HG02840 (cell line): Measurements from ENCODE around the gene ANKS6.

Experiments used
- ATAC-seq: cut with Tn5 transposase; IDR thresholded peaks from one replicate; pipeline ENCODE4 v1.9.1; 2021; ENCODE audit warnings: mild to moderate bottlenecking, moderate library complexity, moderate number of reproducible peaks; ENCODE audit not compliant: unreplicated experiment, low FRiP score

The ANKS6 gene

GRCh38 chr9:98742325-98743280 lies 53.8 kb downstream of the ANKS6 start:
- ATAC-seq: no peak

GRCh38 chr9:98740226-98740881 lies 56.0 kb downstream of the ANKS6 start:
- no peak for ATAC-seq

- no peak for ATAC-seq
Observed at GRCh38 chr9:98738741-98739140, 57.6 kb downstream of the ANKS6 start.

GRCh38 chr9:98736226-98736625 lies 60.1 kb downstream of the ANKS6 start:
- ATAC-seq: no peak

- ATAC-seq: no peak
Observed at GRCh38 chr9:98732801-98733200, 63.6 kb downstream of the ANKS6 start.

- no peak for ATAC-seq
Observed at GRCh38 chr9:98732091-98732490, 64.3 kb downstream of the ANKS6 start.

- ATAC-seq: no peak
Observed at GRCh38 chr9:98730871-98731270, 65.5 kb downstream of the ANKS6 start.

- ATAC-seq: no peak
Observed at GRCh38 chr9:98728500-98728899, 67.9 kb downstream of the ANKS6 start.

- no peak for ATAC-seq
Observed at GRCh38 chr9:98727428-98727827, 68.9 kb downstream of the ANKS6 start.

- no peak for ATAC-seq
Observed at GRCh38 chr9:98726735-98727134, 69.6 kb downstream of the ANKS6 start.

- ATAC-seq: no peak
Observed at GRCh38 chr9:98724810-98725530, 71.4 kb downstream of the ANKS6 start.

GRCh38 chr9:98721643-98722042 lies 74.7 kb downstream of the ANKS6 start:
- ATAC-seq: no peak

GRCh38 chr9:98720402-98720801 lies 76.0 kb downstream of the ANKS6 start:
- ATAC-seq: no peak

- no peak for ATAC-seq
Observed at GRCh38 chr9:98719055-98719454, 77.3 kb downstream of the ANKS6 start.

- no peak for ATAC-seq
Observed at GRCh38 chr9:98714833-98715232, 81.5 kb downstream of the ANKS6 start.

GRCh38 chr9:98712987-98713386 lies 83.4 kb downstream of the ANKS6 start:
- ATAC-seq: no peak

GRCh38 chr9:98709968-98710965 lies 86.1 kb downstream of the ANKS6 start:
- ATAC-seq: no peak

GRCh38 chr9:98708933-98709911 lies 87.1 kb downstream of the ANKS6 start, which contains the start of gene GABBR2:
TSS of gene GABBR2 (minus strand) at chr9:98708935. CDS start at chr9:98708737, 198 bp downstream.
- no peak for ATAC-seq
